NT2/D1 (cell line): Measurements from ENCODE around the gene GNAQ.

Source experiments
- YY1 ChIP-seq: IDR thresholded peaks from 2 replicates; pipeline ENCODE4 v1.6.1; 2011; ENCODE audit not compliant: insufficient read length, insufficient read depth
- ZNF274 ChIP-seq: IDR thresholded peaks from 2 replicates; pipeline ENCODE4 v1.6.1; 2011; ENCODE audit warnings: mild to moderate bottlenecking, low read depth, low read length

- TF ChIP-seq ZNF274 (no peak), YY1 (no peak)
Observed at GRCh38 chr9:77794985-77795384, 236.6 kb downstream of the GNAQ start.
